GM12892 (cell line): ENCODE results near the gene SOX1.

Source experiments
- POLR2A ChIP-seq: IDR thresholded peaks from 2 replicates; pipeline ENCODE4 v1.6.1; 2011; ENCODE audit warnings: low read depth, low read length, control low read depth
- TAF1 ChIP-seq: IDR thresholded peaks from 2 replicates; pipeline ENCODE4 v1.6.1; 2011; ENCODE audit warnings: low read depth, mild to moderate bottlenecking, control low read depth, low read length, borderline replicate concordance

DNA sequence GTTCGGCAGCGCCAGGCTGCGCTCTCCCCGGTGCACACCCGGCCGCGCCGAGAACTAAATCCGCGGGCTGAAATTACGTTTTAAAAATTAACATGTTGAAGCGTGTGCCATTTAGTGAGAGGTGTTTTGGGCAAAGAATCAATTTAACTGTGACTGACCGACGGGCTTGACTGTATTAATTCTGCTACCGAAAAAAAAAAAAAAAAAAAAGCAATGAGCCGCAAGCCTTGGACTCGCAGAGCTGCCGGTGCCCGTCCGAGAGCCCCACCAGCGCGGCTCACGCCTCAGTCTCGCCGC lies 9.6 kb upstream of the SOX1 start:
- TF ChIP-seq TAF1 = no peak
- TF ChIP-seq POLR2A = no peak
